A549 (cell line): ENCODE measurements around the gene KHSRP. TPM values are rescaled to one million over a fixed set of nuclear protein-coding genes. Genes with fewer than 3 reads are reported as not detected.

Experiments used
- ATAC-seq, 2 experiments: fragments of 200-7000 bp in 1 of 2; fragments of >200 bp in 1 of 2; cut with Nextera tagmentation in 1 of 2; cut with Tn5 transposase in 1 of 2; 3 replicates each; pipeline versions ENCODE4 v1.8.0 to v1.9.1; 2018 to 2020; ENCODE audit warnings: mild to moderate bottlenecking in 1 of 2, moderate library complexity in 1 of 2
- CTCF ChIA-PET: fragments of 300-600 bp; sonication (Branson Sonifier 250); formaldehyde crosslinking; extraction: SDS; loops from one replicate; lab custom pipeline; 2021; ENCODE audit warnings: antibody characterized with exemption, inconsistent platforms; lab: Yijun Ruan, JAX
- POLR2A ChIA-PET: fragments of 350-600 bp; formaldehyde crosslinking; extraction: SDS; loops from one replicate; lab custom pipeline; 2021; ENCODE audit warnings: antibody characterized with exemption, inconsistent platforms; lab: Yijun Ruan, JAX
- DNase-seq, 2 experiments: peaks; one replicate each; pipeline versions ENCODE4 v3.0.0 to v3.0.0-alpha.2; 2011 to 2016; ENCODE audit warnings: low read depth in 1 of 2, low spot score in 1 of 2
- FAIRE-seq: peaks from 2 replicates; lab custom pipeline; 2011; peaks lifted over from hg19 to GRCh38; lab: Jason Lieb, UNC
- H3K27ac ChIP-seq, 2 experiments: fragments of >200 bp; sonication (Bioruptor Twin); formaldehyde crosslinking; 3 replicates each; pipeline ENCODE4 v1.5.1; 2016 to 2017
- H3K4me1 ChIP-seq: fragments of >200 bp; sonication (Bioruptor Twin); formaldehyde crosslinking; 3 replicates; pipeline ENCODE4 v1.6.1; 2016
- H3K4me2 ChIP-seq: fragments of >200 bp; sonication (Bioruptor Twin); formaldehyde crosslinking; 3 replicates; pipeline ENCODE4 v1.6.1; 2016
- H3K4me3 ChIP-seq: fragments of >200 bp; sonication (Bioruptor Twin); formaldehyde crosslinking; 3 replicates; pipeline ENCODE4 v1.5.1; 2016
- H3K9me3 ChIP-seq: fragments of >200 bp; sonication (Bioruptor Twin); formaldehyde crosslinking; 3 replicates; pipeline ENCODE4 v1.6.1; 2016
- EP300 ChIP-seq, 2 experiments: fragments of >200 bp; sonication (Bioruptor Twin); formaldehyde crosslinking; IDR thresholded peaks; 2 replicates in 1 of 2; 3 replicates in 1 of 2; pipeline ENCODE4 v1.6.1; 2016 to 2017
- GATA3 ChIP-seq: IDR thresholded peaks from 2 replicates; pipeline ENCODE4 v1.6.1; 2012; ENCODE audit warnings: borderline replicate concordance
- HDAC2 ChIP-seq: fragments of 200-600 bp; sonication (generic); IDR thresholded peaks from 2 replicates; pipeline ENCODE4 v1.6.1; 2016
- HEYL ChIP-seq: fragments of 250-450 bp; sonication (Bioruptor Pico); IDR thresholded peaks from 2 replicates; pipeline ENCODE4 v1.8.0; 2021; ENCODE audit warnings: mild to moderate bottlenecking, moderate library complexity
- HOXB13 ChIP-seq: fragments of 250-450 bp; sonication (Bioruptor Pico); IDR thresholded peaks from 2 replicates; pipeline ENCODE4 v1.5.0; 2020; ENCODE audit warnings: low read depth, mild to moderate bottlenecking, moderate library complexity
- JUN ChIP-seq, 2 experiments: fragments of >200 bp; sonication (Bioruptor Twin); formaldehyde crosslinking; IDR thresholded peaks; 2 replicates in 1 of 2; 3 replicates in 1 of 2; pipeline ENCODE4 v1.6.1; 2016 to 2017
- MAZ ChIP-seq: fragments of 150-350 bp; IDR thresholded peaks from 2 replicates; pipeline ENCODE4 v1.6.1; 2014; ENCODE audit warnings: antibody characterized with exemption, low read depth, low read length, borderline replicate concordance
- RARB ChIP-seq: fragments of 250-450 bp; sonication (Bioruptor Pico); IDR thresholded peaks from 2 replicates; pipeline ENCODE4 v1.8.0; 2021; ENCODE audit warnings: mild to moderate bottlenecking, moderate library complexity
- RCOR1 ChIP-seq: fragments of 150-350 bp; IDR thresholded peaks from 2 replicates; pipeline ENCODE4 v1.6.1; 2014; ENCODE audit warnings: antibody characterized with exemption, low read length, low read depth
- SMC3 ChIP-seq: fragments of >200 bp; sonication (Bioruptor Twin); formaldehyde crosslinking; IDR thresholded peaks from 3 replicates; pipeline ENCODE4 v1.6.1; 2018; ENCODE audit warnings: inconsistent platforms
- TP53 ChIP-seq: fragments of 250-450 bp; sonication (Bioruptor Pico); IDR thresholded peaks from 2 replicates; pipeline ENCODE4 v1.5.0; 2021; ENCODE audit warnings: mild to moderate bottlenecking, moderate library complexity
- ZC3H11A ChIP-seq: fragments of 450-650 bp; IDR thresholded peaks from 2 replicates; pipeline ENCODE4 v1.6.1; 2014; ENCODE audit warnings: antibody characterized with exemption, mild to moderate bottlenecking
- ZNF302 ChIP-seq: fragments of 250-450 bp; sonication (Bioruptor Pico); IDR thresholded peaks from 2 replicates; pipeline ENCODE4 v1.9.0; 2021; ENCODE audit warnings: inconsistent platforms, mild to moderate bottlenecking, moderate library complexity
- WGBS: methylation state at CpG from one replicate; pipeline ENCODE4 v1.1.6; 2017; ENCODE audit errors: missing lambda C conversion rate; 5-methylcytosine and 5-hydroxymethylcytosine counted together
- polyA plus RNA-seq, 4 experiments: library from polyadenylated mRNA; depleted of rRNA in 3 of 4; stranded (reverse); fragments of >200 nt; fragmentation: RNase III in 1 of 4; extraction: RNeasy Plus Mini Kit Qiagen cat#74134 plus additional on column Dnase treatment in 1 of 4; gene quantifications; 2 replicates in 3 of 4; 3 replicates in 1 of 4; pipeline ENCODE4 v1.2.3, GENCODE V29; 2011 to 2017
- TF ChIP-seq, protein P1 (sequence below): fragments of 250-450 bp; sonication (Bioruptor Pico); IDR thresholded peaks from 2 replicates; pipeline ENCODE4 v1.5.0; 2020; ENCODE audit warnings: low read depth, mild to moderate bottlenecking, moderate library complexity
- TF ChIP-seq, protein P2 (sequence below): fragments of >200 bp; sonication (Bioruptor Twin); formaldehyde crosslinking; IDR thresholded peaks from 2 replicates; pipeline ENCODE4 v1.6.1; 2016
- TF ChIP-seq, protein P3 (sequence below): IDR thresholded peaks from 2 replicates; pipeline ENCODE4 v1.6.1; 2012; ENCODE audit warnings: low read depth, borderline replicate concordance

KHSRP gene
- polyA plus RNA-seq, 2 of the 4 experiments (the other 2 are of a cell fraction) = 54.3 to 192 TPM

DNA sequence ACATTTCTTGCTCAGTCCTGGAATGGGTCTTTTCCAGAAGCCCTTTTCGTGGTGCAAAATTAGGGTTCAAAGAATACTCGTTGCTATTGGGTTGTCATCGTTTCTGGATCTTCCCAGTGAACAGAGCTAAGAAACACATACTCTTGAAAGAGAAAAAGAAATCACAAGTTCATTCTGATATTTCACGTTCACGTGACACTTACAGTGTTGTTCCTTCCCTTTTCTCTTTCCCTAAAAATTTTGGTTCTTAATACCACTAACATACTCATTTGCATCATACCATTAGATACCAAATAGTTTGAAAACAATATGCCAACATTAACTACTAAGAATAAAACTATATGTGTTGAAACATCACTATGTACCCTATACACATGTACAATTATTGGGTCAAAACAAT lies 18.2 kb downstream of the KHSRP start:
- H3K27ac ChIP-seq = no peak overlapping the region
- no peaks in the 10 kb centered on the region for H3K4me1 ChIP-seq
- ATAC-seq (no peak), FAIRE-seq (no peak), DNase-seq (no peak)
- TF ChIP-seq GATA3 (no peak), HDAC2 (no peak), JUN (IDR thresholded peaks at IDR 0.05) (no peak)
- ChIA-PET POLR2A (no interaction called here), CTCF (no interaction called here)
- WGBS = 86% methylated on average over 5 of the region's 5 CpGs
- H3K4me3 ChIP-seq = no peak overlapping the region
- no peaks in the 10 kb centered on the region for H3K9me3 ChIP-seq
- no peak overlapping the region for H3K4me2 ChIP-seq

DNA sequence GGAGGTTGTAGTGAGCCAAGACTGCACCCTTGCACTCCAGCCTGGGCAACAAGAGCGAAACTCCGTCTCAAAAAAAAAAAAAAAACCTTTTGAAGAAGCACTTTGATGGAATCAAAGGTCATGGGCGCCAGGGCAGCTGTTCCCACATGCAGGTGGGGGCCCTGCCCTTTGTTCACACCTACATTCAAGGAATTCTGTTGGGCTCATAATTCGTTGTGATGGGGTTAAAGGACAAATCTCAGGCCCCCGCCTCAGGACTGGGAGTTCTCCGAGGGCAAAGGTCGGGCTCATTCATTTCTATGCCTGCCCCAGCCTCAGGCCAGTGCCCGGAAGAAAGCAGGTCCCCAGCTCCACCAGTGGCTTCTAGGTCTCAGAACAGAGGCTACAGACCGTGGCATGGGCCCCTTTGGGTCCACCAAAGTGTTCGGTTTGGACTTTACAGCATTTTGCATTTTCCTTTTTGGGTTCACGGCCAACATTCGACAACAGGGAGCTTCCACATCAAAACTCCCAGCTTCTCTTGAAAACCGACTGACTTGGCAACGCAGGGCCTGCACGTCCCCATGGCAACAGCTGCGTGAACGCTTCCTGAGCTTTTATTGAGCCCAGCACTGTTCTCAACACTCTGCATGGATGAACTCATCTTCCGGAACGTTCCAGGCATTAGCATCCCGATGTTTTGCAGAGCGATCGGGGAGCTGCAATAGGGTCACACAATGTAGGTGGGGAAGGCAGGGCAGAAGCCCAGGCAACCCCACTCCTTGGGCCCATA lies 21.6 kb downstream of the KHSRP start:
- no peak for FAIRE-seq
- no peaks in the 10 kb centered on the region for H3K9me3 ChIP-seq
- H3K4me2 ChIP-seq = no peak overlapping the region
- H3K4me1 ChIP-seq = no peaks in the 10 kb centered on the region
- TF ChIP-seq RCOR1 (no peak), HEYL (CRISPR knock-in tag) (no peak), GATA3 (no peak)
- TF ChIP-seq, protein P1, sequence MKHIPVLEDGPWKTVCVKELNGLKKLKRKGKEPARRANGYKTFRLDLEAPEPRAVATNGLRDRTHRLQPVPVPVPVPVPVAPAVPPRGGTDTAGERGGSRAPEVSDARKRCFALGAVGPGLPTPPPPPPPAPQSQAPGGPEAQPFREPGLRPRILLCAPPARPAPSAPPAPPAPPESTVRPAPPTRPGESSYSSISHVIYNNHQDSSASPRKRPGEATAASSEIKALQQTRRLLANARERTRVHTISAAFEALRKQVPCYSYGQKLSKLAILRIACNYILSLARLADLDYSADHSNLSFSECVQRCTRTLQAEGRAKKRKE (CRISPR knock-in tag) = no peak
- TF ChIP-seq, all 56 proteins: peak for 0
- Histone ChIP-seq H3K4me3 (no peak overlapping the region), H3K27ac (no peak overlapping the region)
- POLR2A ChIA-PET = interaction anchor here (1.2 kb wide), 1 partner anchor 9 kb away, joined by 4 read pairs; no protein-coding TSS in a partner anchor
- 77% methylated on average over 22 of the region's 22 CpGs for WGBS
- DNase-seq (no peak), ATAC-seq (no peak)
- CTCF ChIA-PET = interaction anchor here (0.6 to 1.4 kb wide), 3 partner anchors 9 to 17 kb away, joined by 3 to 4 read pairs (median 3); no protein-coding TSS in a partner anchor

DNA sequence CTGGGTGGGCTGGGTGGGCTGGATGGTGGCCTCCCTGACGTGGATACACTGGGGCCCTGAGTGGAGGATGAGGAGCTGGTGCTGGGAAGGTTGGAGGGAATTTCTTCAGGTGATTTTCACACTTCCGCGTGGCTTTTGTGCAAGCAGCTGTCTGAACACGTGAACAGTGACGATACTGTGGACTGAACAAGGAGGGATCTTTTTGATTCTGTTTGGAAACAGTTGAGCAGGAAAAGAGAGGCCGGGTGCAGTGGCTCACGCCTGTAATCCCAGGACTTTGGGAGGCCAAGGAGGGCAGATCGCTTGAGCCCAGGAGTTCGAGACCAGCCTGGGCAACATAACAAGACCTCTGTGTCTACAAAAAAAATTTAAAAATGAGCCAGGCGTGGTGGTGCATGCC lies 22.6 kb downstream of the KHSRP start:
- DNase-seq = no peak
- H3K4me2 ChIP-seq = no peak overlapping the region
- no peak overlapping the region for H3K4me3 ChIP-seq
- WGBS = 82% methylated on average over 10 of the region's 10 CpGs
- H3K9me3 ChIP-seq = no peaks in the 10 kb centered on the region
- TF ChIP-seq ZC3H11A = no peak
- TF ChIP-seq EP300 (IDR thresholded peaks at IDR 0.05) = no peak
- no peak for TF ChIP-seq TP53
- TF ChIP-seq, protein P1 (CRISPR knock-in tag) = no peak
- TF ChIP-seq HOXB13 (CRISPR knock-in tag) = no peak
- TF ChIP-seq, protein P2, sequence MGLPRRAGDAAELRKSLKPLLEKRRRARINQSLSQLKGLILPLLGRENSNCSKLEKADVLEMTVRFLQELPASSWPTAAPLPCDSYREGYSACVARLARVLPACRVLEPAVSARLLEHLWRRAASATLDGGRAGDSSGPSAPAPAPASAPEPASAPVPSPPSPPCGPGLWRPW = no peak
- TF ChIP-seq HDAC2 = no peak
- no peak for TF ChIP-seq SMC3
- TF ChIP-seq, protein P3, sequence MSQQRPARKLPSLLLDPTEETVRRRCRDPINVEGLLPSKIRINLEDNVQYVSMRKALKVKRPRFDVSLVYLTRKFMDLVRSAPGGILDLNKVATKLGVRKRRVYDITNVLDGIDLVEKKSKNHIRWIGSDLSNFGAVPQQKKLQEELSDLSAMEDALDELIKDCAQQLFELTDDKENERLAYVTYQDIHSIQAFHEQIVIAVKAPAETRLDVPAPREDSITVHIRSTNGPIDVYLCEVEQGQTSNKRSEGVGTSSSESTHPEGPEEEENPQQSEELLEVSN = no peak
- TF ChIP-seq ZNF302 (CRISPR knock-in tag) = no peak
- TF ChIP-seq MAZ = no peak
- no peak for TF ChIP-seq RARB (CRISPR knock-in tag)
- TF ChIP-seq JUN (IDR thresholded peaks at IDR 0.05) = no peak
- TF ChIP-seq, all 56 proteins: peak for 0
- ATAC-seq (no peak), FAIRE-seq (no peak)
- ChIA-PET CTCF (no interaction called here), POLR2A (no interaction called here)
- Histone ChIP-seq H3K4me1 (no peaks in the 10 kb centered on the region), H3K27ac (no peak overlapping the region)
